K562 (cell line): ENCODE data around the gene PSD4. TPM values are rescaled to one million over a fixed set of nuclear protein-coding genes. Genes with fewer than 3 reads are reported as not detected.

ENCODE experiments used
- ATAC-seq: fragments of 200-7000 bp; cut with Tn5 transposase; 3 replicates; pipeline ENCODE4 v1.9.1; 2020; ENCODE audit warnings: moderate library complexity
- BruUV-seq: library from RNA; stranded (reverse); fragments of 400-500 nt; replicated peaks from 2 replicates; lab custom pipeline; 2021; lab: Mats Ljungman, UMichigan
- CTCF ChIA-PET: fragments of 300-600 bp; formaldehyde crosslinking; extraction: SDS; loops from one replicate; lab custom pipeline; 2021; ENCODE audit warnings: low intra/inter-chr PET ratio; lab: Yijun Ruan, JAX
- POLR2A ChIA-PET: fragments of 300-600, 350-650 bp; sonication (Branson Sonifier 250); formaldehyde crosslinking; extraction: SDS; loops from one replicate; lab custom pipeline; 2021; ENCODE audit warnings: antibody characterized with exemption, inconsistent platforms; lab: Yijun Ruan, JAX
- DNase-seq, 4 experiments: peaks; one replicate each; pipeline versions ENCODE4 v3.0.0 to v3.0.0-alpha.2; 2011 to 2018; ENCODE audit warnings: low spot score in 3 of 4, mixed read lengths in 3 of 4; ENCODE audit errors: extremely low read depth in 1 of 4
- FAIRE-seq: peaks from 2 replicates; lab custom pipeline; 2011; peaks lifted over from hg19 to GRCh38; lab: Jason Lieb, UNC
- H2AFZ ChIP-seq: 2 replicates; pipeline ENCODE4 v1.6.0; 2011; ENCODE audit warnings: low read depth, low read length, control low read depth, inconsistent platforms
- H3K27ac ChIP-seq: fragments of 200-600 bp; 3 replicates; pipeline ENCODE4 v1.8.0; 2011; ENCODE audit warnings: low read depth, mild to moderate bottlenecking, control low read depth, inconsistent platforms, low read length, moderate library complexity, mixed read lengths; ENCODE audit errors: extremely low read depth
- H3K27me3 ChIP-seq, 2 experiments: fragments of 300-600 bp in 1 of 2; 2 replicates in 1 of 2; 3 replicates in 1 of 2; pipeline versions ENCODE4 v1.6.0 to v1.8.0; 2011; ENCODE audit warnings: inconsistent platforms in 2 of 2, low read length in 2 of 2, mild to moderate bottlenecking in 1 of 2, mixed read lengths in 1 of 2, moderate library complexity in 1 of 2; ENCODE audit not compliant: control insufficient read depth in 2 of 2, insufficient read depth in 2 of 2
- H3K36me3 ChIP-seq: fragments of 300-600 bp; 3 replicates; pipeline ENCODE4 v1.8.0; 2011; ENCODE audit warnings: mild to moderate bottlenecking, low read length, inconsistent platforms; ENCODE audit not compliant: control insufficient read depth, insufficient read depth
- H3K4me1 ChIP-seq, 2 experiments: fragments of 200-600 bp in 1 of 2; replicated peaks in 1 of 2; 2 replicates in 1 of 2; 3 replicates in 1 of 2; pipeline versions ENCODE4 v1.5.1 to v1.8.0; 2011; ENCODE audit warnings: inconsistent platforms in 2 of 2, low read length in 2 of 2, mild to moderate bottlenecking in 1 of 2, mixed read lengths in 1 of 2, moderate library complexity in 1 of 2; ENCODE audit not compliant: control insufficient read depth in 2 of 2, insufficient read depth in 2 of 2
- H3K4me2 ChIP-seq: 2 replicates; pipeline ENCODE4 v1.6.1; 2011; ENCODE audit warnings: low read length, control low read depth, inconsistent platforms, mixed read lengths; ENCODE audit not compliant: insufficient read depth
- H3K4me3 ChIP-seq: fragments of 200-600 bp; sonication (generic), shearing (Covaris generic); 2 replicates; pipeline ENCODE4 v1.5.1; 2016; ENCODE audit warnings: control low read depth, inconsistent platforms
- H3K79me2 ChIP-seq: fragments of 200-600 bp; 3 replicates; pipeline ENCODE4 v1.8.0; 2011; ENCODE audit warnings: low read length, inconsistent platforms; ENCODE audit not compliant: control insufficient read depth, insufficient read depth
- H3K9ac ChIP-seq, 2 experiments: 2 replicates each; pipeline versions ENCODE4 v1.6.0 to v1.6.1; 2011; ENCODE audit warnings: low read depth in 2 of 2, low read length in 2 of 2, control low read depth in 1 of 2, inconsistent platforms in 1 of 2, mild to moderate bottlenecking in 1 of 2, mixed read lengths in 1 of 2; ENCODE audit not compliant: insufficient read depth in 1 of 2
- H3K9me1 ChIP-seq: one replicate; pipeline ENCODE4 v1.6.0; 2011; ENCODE audit warnings: inconsistent platforms, mild to moderate bottlenecking, low read length, moderate library complexity; ENCODE audit not compliant: control insufficient read depth, insufficient read depth
- H3K9me3 ChIP-seq: replicated peaks from 2 replicates; pipeline ENCODE4 v1.5.1; 2011; ENCODE audit warnings: low read depth, low read length, inconsistent platforms; ENCODE audit not compliant: control insufficient read depth, insufficient read depth
- H4K20me1 ChIP-seq: replicated peaks from 2 replicates; pipeline ENCODE4 v1.6.1; 2011; ENCODE audit warnings: low read length, inconsistent platforms, mixed read lengths; ENCODE audit not compliant: control insufficient read depth, insufficient read depth
- HMGN3 ChIP-seq: IDR thresholded peaks from 2 replicates; pipeline ENCODE4 v1.6.1; 2011; ENCODE audit warnings: borderline replicate concordance, low read depth, mild to moderate bottlenecking, mixed read lengths, low read length; ENCODE audit not compliant: insufficient read length; ENCODE audit errors: extremely low read depth
- MAFK ChIP-seq: IDR thresholded peaks from 2 replicates; pipeline ENCODE4 v1.6.1; 2011; ENCODE audit warnings: low read length, improper control_type of control experiment
- PCBP1 ChIP-seq: fragments of 200-400 bp; formaldehyde crosslinking; IDR thresholded peaks from 2 replicates; pipeline ENCODE4 v1.6.1; 2018; ENCODE audit warnings: mild to moderate bottlenecking, low read depth, low read length; ENCODE audit not compliant: poor library complexity, severe bottlenecking
- PHB2 ChIP-seq: fragments of 450-650 bp; IDR thresholded peaks from 2 replicates; pipeline ENCODE4 v1.6.1; 2017; ENCODE audit warnings: low read depth
- POLR2G ChIP-seq: fragments of 200-400 bp; formaldehyde crosslinking; IDR thresholded peaks from 2 replicates; pipeline ENCODE4 v1.6.1; 2017; ENCODE audit warnings: low read depth, mild to moderate bottlenecking, antibody characterized with exemption, low read length, moderate library complexity
- RFX5 ChIP-seq: IDR thresholded peaks from 2 replicates; pipeline ENCODE4 v1.6.1; 2011; ENCODE audit warnings: low read depth, mild to moderate bottlenecking, improper control_type of control experiment, low read length
- SRSF1 ChIP-seq: fragments of 200-400 bp; formaldehyde crosslinking; IDR thresholded peaks from 2 replicates; pipeline ENCODE4 v1.6.1; 2017; ENCODE audit warnings: mild to moderate bottlenecking, low read depth, low read length, moderate library complexity
- ZC3H8 ChIP-seq: fragments of 450-650 bp; IDR thresholded peaks from 2 replicates; pipeline ENCODE4 v1.6.1; 2017
- ZNF444 ChIP-seq: fragments of 250-450 bp; sonication (Bioruptor Pico); IDR thresholded peaks from 2 replicates; pipeline ENCODE4 v1.4.0; 2020; ENCODE audit warnings: mild to moderate bottlenecking, moderate library complexity
- ZNF507 ChIP-seq: conservative IDR thresholded peaks from 2 replicates; pipeline ENCODE4 v1.6.1; 2017; ENCODE audit warnings: missing genetic modification characterization, missing compliant biosample characterization
- WGBS: fragments of 100-300 bp; shearing (Covaris generic); methylation state at CpG from one replicate; pipeline ENCODE4 v1.1.6; 2016; ENCODE audit warnings: low coverage, mixed read lengths; ENCODE audit not compliant: insufficient coverage; ENCODE audit errors: missing lambda C conversion rate; 5-methylcytosine and 5-hydroxymethylcytosine counted together
- in situ Hi-C: fragments of 300-500 bp; cut with MboI; formaldehyde crosslinking; loops from 4 replicates; pipeline ENCODE4 v1.15.0; 2018; ENCODE audit warnings: inconsistent platforms, mixed read lengths
- intact Hi-C: fragments of 100-400 bp; cut with micrococcal nuclease; formaldehyde crosslinking; loops from 2 replicates; pipeline ENCODE4 v1.14.2; 2022
- polyA plus RNA-seq, 8 experiments: library from polyadenylated mRNA; depleted of rRNA in 4 of 8; stranded (reverse) in 5 of 8; unstranded in 3 of 8; fragments of >200 nt; fragmentation: Nextera tagmentation in 2 of 8; fragmentation: Illumina TruSeq in 1 of 8; extraction: Ambion mirVana in 2 of 8; extraction: Trizol in 1 of 8; gene quantifications; 2 replicates each; pipeline versions ENCODE4 v1.2.1 to v1.2.3, GENCODE V29; 2011 to 2014; ENCODE audit warnings: inconsistent platforms in 1 of 8, missing spikeins in 1 of 8
- total RNA-seq, 7 experiments: library from RNA; depleted of rRNA in 6 of 7; stranded (reverse); fragments of >200 nt in 6 of 7; fragmentation: Illumina TruSeq in 2 of 7; extraction: Trizol in 2 of 7; gene quantifications; 2 replicates each; pipeline versions ENCODE4 v1.2.1 to v1.2.3, GENCODE V29; 2011 to 2021; ENCODE audit warnings: low replicate concordance in 1 of 7
- TF ChIP-seq, protein P1 (sequence below): fragments of 450-650 bp; formaldehyde crosslinking; IDR thresholded peaks from 2 replicates; pipeline ENCODE4 v1.4.0; 2020; ENCODE audit warnings: mild to moderate bottlenecking, moderate library complexity
- TF ChIP-seq, protein P2 (sequence below): fragments of 250-450 bp; sonication (Bioruptor Pico); IDR thresholded peaks from 2 replicates; pipeline ENCODE4 v1.5.0; 2021; ENCODE audit warnings: mild to moderate bottlenecking, moderate library complexity
- TF ChIP-seq, protein P3 (sequence below): sonication (generic); formaldehyde crosslinking; IDR thresholded peaks from 2 replicates; pipeline ENCODE4 v1.8.1; 2023; ENCODE audit warnings: mild to moderate bottlenecking, missing genetic modification reagents

The PSD4 gene
- total and polyA plus RNA-seq, 9 of the 15 experiments (the other 6 are each of a cell fraction or from before 2014, with no cell fraction given): 0.46 to 54.0 (median 20.8) TPM

DNA sequence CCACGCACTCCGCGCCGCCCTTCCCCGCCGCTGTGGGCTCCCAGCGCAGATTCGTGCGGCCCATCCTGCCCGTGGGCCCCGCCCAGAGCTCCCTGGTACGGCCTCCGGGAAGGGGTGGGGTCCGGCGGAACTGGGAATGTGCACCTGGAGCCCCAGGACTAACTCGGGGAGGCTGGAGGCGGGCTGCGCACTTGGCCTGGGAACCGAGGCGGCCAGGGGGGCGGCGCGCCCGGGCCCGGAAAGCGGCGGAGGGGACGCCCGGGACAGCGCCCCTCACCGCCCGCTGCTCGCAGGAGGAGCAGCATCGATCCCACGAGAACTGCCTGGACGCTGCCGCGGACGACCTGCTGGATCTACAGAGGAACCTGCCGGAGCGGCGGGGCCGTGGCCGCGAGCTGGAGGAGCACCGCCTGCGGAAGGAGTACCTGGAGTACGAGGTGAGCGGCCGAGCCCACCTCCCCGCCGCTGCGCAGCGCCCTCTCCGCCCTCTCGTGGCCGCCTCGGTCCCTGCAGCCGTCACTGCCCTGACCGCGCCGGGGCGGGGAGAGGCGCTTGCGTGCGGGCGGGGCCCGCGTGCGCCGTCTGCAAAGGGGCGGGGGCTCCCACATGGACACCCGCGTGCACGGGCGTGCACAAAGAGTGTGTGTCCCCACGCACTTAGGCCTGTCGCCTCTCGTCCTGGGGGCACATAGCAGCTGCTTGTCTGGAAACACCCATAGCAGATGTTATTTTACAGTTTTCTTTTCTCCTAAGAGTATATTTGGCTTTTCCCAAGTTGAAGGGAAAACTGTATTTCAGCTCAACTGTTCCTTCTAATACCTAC lies 25.2 kb downstream of the PSD4 start:
- intact Hi-C loops (no loop called here), in situ Hi-C loops (no loop called here)
- peak in 2 of 4 experiments; percentile 39 to 45 for DNase-seq
- ATAC-seq: no peak
- FAIRE-seq: no peak
- peaks cover 60% of the 10 kb centered on the region; the same call in 2 of the 3 replicates for H3K36me3 ChIP-seq
- no peaks in the 10 kb centered on the region for H3K27me3 ChIP-seq
- TF ChIP-seq, protein P1, sequence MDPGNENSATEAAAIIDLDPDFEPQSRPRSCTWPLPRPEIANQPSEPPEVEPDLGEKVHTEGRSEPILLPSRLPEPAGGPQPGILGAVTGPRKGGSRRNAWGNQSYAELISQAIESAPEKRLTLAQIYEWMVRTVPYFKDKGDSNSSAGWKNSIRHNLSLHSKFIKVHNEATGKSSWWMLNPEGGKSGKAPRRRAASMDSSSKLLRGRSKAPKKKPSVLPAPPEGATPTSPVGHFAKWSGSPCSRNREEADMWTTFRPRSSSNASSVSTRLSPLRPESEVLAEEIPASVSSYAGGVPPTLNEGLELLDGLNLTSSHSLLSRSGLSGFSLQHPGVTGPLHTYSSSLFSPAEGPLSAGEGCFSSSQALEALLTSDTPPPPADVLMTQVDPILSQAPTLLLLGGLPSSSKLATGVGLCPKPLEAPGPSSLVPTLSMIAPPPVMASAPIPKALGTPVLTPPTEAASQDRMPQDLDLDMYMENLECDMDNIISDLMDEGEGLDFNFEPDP (CRISPR knock-in tag): no peak
- TF ChIP-seq PHB2: no peak
- peak; percentile 49; the same call in 1 of the 2 replicates for TF ChIP-seq POLR2G
- no peak for TF ChIP-seq HMGN3
- TF ChIP-seq, protein P2, sequence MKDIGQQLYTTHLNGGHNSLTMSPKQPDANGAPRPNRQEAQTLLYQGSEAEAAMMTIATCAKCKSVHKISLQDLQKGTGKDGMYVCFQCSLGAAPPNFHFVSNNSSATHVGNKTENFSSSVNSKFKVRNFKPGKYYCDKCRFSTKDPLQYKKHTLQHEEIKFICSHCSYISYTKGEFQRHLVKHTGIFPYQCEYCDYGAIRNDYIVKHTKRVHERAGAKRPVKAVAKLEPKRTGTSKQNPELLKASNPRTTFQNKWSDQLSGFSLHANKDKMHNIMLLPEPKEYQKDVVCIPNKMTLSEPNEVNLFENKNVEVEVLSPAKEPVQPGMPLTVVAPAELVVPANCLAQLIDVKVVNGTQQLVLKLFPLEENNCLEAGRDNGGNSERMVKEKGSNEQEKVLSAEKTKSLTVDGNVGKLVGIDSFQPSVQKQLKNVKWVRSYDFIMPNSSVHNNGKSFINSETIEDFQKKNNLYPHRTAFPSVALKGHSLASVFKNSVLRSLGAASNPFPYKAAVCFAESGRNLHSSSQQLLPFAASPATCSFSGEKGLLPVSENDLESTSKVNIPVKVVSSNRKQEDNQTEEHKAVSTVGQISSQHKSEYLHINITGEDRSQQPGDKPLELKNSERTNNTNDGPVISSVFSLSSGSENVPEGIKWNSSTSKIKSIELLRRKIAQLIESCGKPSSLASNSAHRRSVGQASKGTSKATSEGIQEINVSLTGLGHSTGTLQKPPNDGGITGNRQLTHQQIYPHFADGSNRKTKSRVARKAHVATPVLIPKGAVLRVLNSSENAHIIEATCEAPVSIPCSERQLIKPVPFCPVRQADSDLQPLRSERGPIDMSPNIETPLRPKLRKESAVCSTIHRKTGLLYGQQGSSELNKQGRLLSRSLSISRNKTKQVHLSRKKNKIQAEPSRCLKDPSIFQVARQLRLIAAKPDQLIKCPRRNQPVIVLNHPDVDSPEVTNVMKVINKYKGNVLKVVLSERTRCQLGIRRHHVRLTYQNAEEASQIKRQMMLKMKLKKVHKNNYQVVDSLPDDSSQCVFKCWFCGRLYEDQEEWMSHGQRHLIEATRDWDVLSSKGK (CRISPR knock-in tag): no peak
- TF ChIP-seq PCBP1: no peak
- TF ChIP-seq SRSF1: no peak
- TF ChIP-seq, protein P3, sequence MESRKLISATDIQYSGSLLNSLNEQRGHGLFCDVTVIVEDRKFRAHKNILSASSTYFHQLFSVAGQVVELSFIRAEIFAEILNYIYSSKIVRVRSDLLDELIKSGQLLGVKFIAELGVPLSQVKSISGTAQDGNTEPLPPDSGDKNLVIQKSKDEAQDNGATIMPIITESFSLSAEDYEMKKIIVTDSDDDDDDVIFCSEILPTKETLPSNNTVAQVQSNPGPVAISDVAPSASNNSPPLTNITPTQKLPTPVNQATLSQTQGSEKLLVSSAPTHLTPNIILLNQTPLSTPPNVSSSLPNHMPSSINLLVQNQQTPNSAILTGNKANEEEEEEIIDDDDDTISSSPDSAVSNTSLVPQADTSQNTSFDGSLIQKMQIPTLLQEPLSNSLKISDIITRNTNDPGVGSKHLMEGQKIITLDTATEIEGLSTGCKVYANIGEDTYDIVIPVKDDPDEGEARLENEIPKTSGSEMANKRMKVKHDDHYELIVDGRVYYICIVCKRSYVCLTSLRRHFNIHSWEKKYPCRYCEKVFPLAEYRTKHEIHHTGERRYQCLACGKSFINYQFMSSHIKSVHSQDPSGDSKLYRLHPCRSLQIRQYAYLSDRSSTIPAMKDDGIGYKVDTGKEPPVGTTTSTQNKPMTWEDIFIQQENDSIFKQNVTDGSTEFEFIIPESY (CRISPR knock-in tag): peak; percentile 96
- no peak for TF ChIP-seq MAFK
- no peak for TF ChIP-seq ZC3H8
- no peak for TF ChIP-seq ZNF507
- no peak for TF ChIP-seq ZNF444
- TF ChIP-seq RFX5: no peak
- no peaks in the 10 kb centered on the region for H4K20me1 ChIP-seq
- no peaks in the 10 kb centered on the region for H3K9me1 ChIP-seq
- H3K4me1 ChIP-seq: no peaks in the 10 kb centered on the region
- no peak overlapping the region for H3K4me2 ChIP-seq
- H3K4me3 ChIP-seq: no peak overlapping the region
- ChIA-PET POLR2A (interaction anchor here (0.6 to 0.9 kb wide), 2 partner anchors 18 to 61 kb away, joined by 3 read pairs; no protein-coding TSS in a partner anchor), CTCF (no interaction called here)
- H3K27ac ChIP-seq: no peak overlapping the region
- no peaks in the 10 kb centered on the region for H3K79me2 ChIP-seq
- no peaks in the 10 kb centered on the region for H3K9me3 ChIP-seq
- H3K9ac ChIP-seq: no peak overlapping the region
- WGBS: 94% methylated on average over 18 of the region's 79 CpGs
- no TSS peak for BruUV-seq
- H2AFZ ChIP-seq: no peak overlapping the region
